ENCODE measurements around the gene HSD17B7. TPM values are rescaled to one million over a fixed set of nuclear protein-coding genes. Genes with fewer than 3 reads are reported as not detected.

The HSD17B7 gene
- total and polyA plus RNA-seq, 9 of the 15 experiments (the other 6 are each of a cell fraction or from before 2014, with no cell fraction given): 12.7 to 48.7 (median 21.3) TPM

DNA sequence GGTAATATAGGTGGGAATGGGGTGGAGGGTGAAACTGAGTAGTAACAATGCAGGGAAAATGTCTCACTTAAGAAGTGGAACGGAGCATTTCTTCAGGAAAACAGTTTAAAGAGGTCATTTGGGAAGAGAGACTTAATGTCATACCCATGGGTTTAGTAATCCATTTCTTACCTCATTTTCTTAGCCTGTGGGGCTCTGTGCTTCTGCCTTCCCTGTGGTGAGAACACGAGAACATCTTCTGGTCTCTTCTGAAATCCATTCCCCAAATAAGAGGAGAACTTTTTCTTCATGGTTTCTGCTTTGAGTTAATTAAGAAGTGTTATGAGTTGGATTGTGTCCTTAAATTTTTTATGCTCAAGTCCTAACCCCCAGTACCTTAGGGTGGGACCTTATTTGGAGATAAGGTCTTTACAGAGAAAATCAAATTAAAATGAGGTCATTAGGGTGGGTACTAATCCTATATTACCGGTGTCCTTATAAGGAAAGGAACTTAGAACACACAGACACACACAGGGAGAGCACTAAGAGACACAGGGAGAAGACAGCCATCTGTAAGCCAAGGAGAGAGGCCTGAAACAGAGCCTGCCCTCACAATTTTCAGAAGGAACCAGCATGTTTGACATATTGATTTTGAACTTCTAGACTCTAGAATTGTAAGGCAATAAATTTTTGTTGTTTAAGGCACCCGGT is 65.1 kb downstream of the HSD17B7 start:
- ATAC-seq: no peak

More for the DNA sequence above, 65.1 kb downstream of the HSD17B7 start:
- H3K79me2 ChIP-seq (ENCODE audit: control insufficient read depth, insufficient read depth, low read length): no peaks in the 10 kb centered on the region
- FAIRE-seq (no peak), DNase-seq (ENCODE audit: extremely low read depth in 1 of 4, low spot score in 3 of 4) (no peak)
- H2AFZ ChIP-seq (ENCODE audit: low read depth, low read length): peak overlapping the region; percentile 72; the same call in 1 of the 2 replicates
- no peaks in the 10 kb centered on the region for H3K4me1 ChIP-seq (replicated peaks in 1 of 2; ENCODE audit: control insufficient read depth in 2 of 2, insufficient read depth in 2 of 2, low read length in 2 of 2)
- H3K36me3 ChIP-seq (ENCODE audit: control insufficient read depth, insufficient read depth, low read length): no peaks in the 10 kb centered on the region
- in situ Hi-C loops (cut with MboI): loop anchor here (5.0 to 10.0 kb wide), 2 partner anchors 329 to 452 kb away; no protein-coding TSS in a partner anchor
- intact Hi-C loops (cut with micrococcal nuclease): loop anchor here (2.0 to 5.0 kb wide), 2 partner anchors 52 to 319 kb away; no protein-coding TSS in a partner anchor
- WGBS (ENCODE audit: insufficient coverage, low coverage, missing lambda C conversion rate): 2% methylated on average over 4 of the region's 4 CpGs
- no peak overlapping the region for H3K4me2 ChIP-seq (ENCODE audit: insufficient read depth, low read length)
- no peak overlapping the region for H3K4me3 ChIP-seq
- H3K9me1 ChIP-seq (ENCODE audit: control insufficient read depth, insufficient read depth, low read length): no peaks in the 10 kb centered on the region
- H3K27ac ChIP-seq (ENCODE audit: extremely low read depth, low read depth, low read length): no peak overlapping the region
- CTCF ChIA-PET (ENCODE audit: low intra/inter-chr PET ratio): no interaction called here
- no peaks in the 10 kb centered on the region for H3K9me3 ChIP-seq (replicated peaks; ENCODE audit: control insufficient read depth, insufficient read depth, low read depth, low read length)
- H3K9ac ChIP-seq (ENCODE audit: insufficient read depth in 1 of 2, low read depth in 2 of 2, low read length in 2 of 2): no peak overlapping the region
- no peak for TF ChIP-seq DEAF1 (CRISPR knock-in tag; IDR thresholded peaks at IDR 0.05)
- no peak for TF ChIP-seq SNIP1 (IDR thresholded peaks at IDR 0.05; ENCODE audit: low read depth)
- TF ChIP-seq SMC3 (conservative IDR thresholded peaks at IDR 0.05; ENCODE audit: insufficient read depth, low read depth, low read length): no peak
- TF ChIP-seq, protein P1, sequence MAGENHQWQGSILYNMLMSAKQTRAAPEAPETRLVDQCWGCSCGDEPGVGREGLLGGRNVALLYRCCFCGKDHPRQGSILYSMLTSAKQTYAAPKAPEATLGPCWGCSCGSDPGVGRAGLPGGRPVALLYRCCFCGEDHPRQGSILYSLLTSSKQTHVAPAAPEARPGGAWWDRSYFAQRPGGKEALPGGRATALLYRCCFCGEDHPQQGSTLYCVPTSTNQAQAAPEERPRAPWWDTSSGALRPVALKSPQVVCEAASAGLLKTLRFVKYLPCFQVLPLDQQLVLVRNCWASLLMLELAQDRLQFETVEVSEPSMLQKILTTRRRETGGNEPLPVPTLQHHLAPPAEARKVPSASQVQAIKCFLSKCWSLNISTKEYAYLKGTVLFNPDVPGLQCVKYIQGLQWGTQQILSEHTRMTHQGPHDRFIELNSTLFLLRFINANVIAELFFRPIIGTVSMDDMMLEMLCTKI (IDR thresholded peaks at IDR 0.05; ENCODE audit: partially characterized antibody): no peak
- TF ChIP-seq JUN (IDR thresholded peaks at IDR 0.05; ENCODE audit: borderline replicate concordance, low read depth, low read length): no peak
- TF ChIP-seq JUN (CRISPR knock-in tag; IDR thresholded peaks at IDR 0.05; ENCODE audit: borderline replicate concordance): no peak
- TF ChIP-seq MECOM (CRISPR knock-in tag; IDR thresholded peaks at IDR 0.05): no peak
- no peak for TF ChIP-seq ASH1L (IDR thresholded peaks at IDR 0.05; ENCODE audit: borderline replicate concordance, low read depth, partially characterized antibody)
- no peak for TF ChIP-seq PCBP1 (IDR thresholded peaks at IDR 0.05; ENCODE audit: low read depth, low read length, poor library complexity, severe bottlenecking)
- no peak for TF ChIP-seq ATF4 (CRISPR knock-in tag; IDR thresholded peaks at IDR 0.05)
- TF ChIP-seq BHLHE40 (IDR thresholded peaks at IDR 0.05; ENCODE audit: low read length): no peak
- H4K20me1 ChIP-seq (replicated peaks; ENCODE audit: control insufficient read depth, insufficient read depth, low read length): no peaks in the 10 kb centered on the region
- POLR2A ChIA-PET: no interaction called here
- no TSS peak for BruUV-seq (replicated peaks)
- peaks cover 3 to 5% of the 10 kb centered on the region in 2 experiments; a peak in 1 of 5 replicates for H3K27me3 ChIP-seq (ENCODE audit: control insufficient read depth in 2 of 2, insufficient read depth in 2 of 2, low read length in 2 of 2)

Measured in K562 (cell line).